Stimulated activated CD8-positive, alpha-beta memory T cell treated with anti-CD3 and anti-CD28 coated beads, Interleukin-2, amount 100 ng/mL, for 48 hours (primary cell): ENCODE measurements around the gene SPIN1.
"Not testable (repeated sequence)": the region's sequence is repeated elsewhere in the genome, so short reads cannot be mapped to it uniquely, and the experiment has no call there.

ENCODE experiments used
- DNase-seq, 2 donors: peaks; one replicate each; pipeline ENCODE4 v3.0.0-alpha.2; 2020; ENCODE audit warnings: low read depth in 2 of 2

Gene SPIN1

DNA sequence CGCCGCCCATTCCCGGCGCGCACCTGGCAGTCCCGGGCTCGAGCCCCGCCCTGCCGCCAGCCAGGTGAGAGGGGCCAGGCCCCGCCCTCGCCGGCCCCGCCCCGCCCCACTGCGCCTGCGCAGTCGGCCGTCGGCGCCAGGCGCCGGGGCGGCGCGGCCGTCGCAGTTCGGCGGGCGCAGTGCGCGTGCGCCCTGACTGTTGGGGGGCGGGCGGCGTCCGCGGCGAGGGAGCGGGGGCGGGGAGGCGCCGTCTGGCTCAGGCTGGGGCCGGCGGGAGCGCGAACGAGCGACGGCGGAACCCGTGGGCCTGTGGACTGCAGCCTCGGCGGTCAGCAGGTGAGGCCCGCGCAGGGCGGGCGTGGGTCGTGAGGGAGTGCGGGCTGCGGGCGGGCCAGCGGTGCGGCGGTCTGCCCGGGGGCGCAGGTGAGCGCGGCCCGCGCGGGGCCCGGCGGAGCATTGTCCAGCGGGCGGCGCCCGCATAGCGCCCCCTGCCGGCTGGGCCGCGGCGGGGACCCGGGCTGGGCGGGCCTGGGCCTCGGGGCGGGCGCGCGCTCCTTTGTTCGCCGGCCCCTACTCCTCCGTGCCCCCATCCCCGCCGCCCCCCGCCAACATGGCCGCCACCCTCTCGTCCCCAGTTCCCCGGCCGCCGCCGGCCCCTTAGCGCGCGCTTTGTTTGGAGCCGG lies at the start of gene SPIN1:
TSS of gene SPIN1 (plus strand) at position 242 of the 683 bp plus-strand sequence. CDS start 38,096 bp downstream, outside the sequence.
- DNase-seq: peak; percentile 74 to 84

GRCh38 chr9:88339317-88339716 lies 48.9 kb upstream of the SPIN1 start:
- DNase-seq: no peak

GRCh38 chr9:88342246-88342645 lies 46.0 kb upstream of the SPIN1 start:
- DNase-seq: no peak

- no peak for DNase-seq
Measured at GRCh38 chr9:88344013-88344412, 44.2 kb upstream of the SPIN1 start.

GRCh38 chr9:88350354-88350753 lies 37.9 kb upstream of the SPIN1 start:
- DNase-seq: not testable (repeated sequence)

GRCh38 chr9:88355166-88355565 lies 33.1 kb upstream of the SPIN1 start:
- no peak for DNase-seq

GRCh38 chr9:88357250-88357649 lies 31.0 kb upstream of the SPIN1 start:
- not testable (repeated sequence) for DNase-seq

DNA sequence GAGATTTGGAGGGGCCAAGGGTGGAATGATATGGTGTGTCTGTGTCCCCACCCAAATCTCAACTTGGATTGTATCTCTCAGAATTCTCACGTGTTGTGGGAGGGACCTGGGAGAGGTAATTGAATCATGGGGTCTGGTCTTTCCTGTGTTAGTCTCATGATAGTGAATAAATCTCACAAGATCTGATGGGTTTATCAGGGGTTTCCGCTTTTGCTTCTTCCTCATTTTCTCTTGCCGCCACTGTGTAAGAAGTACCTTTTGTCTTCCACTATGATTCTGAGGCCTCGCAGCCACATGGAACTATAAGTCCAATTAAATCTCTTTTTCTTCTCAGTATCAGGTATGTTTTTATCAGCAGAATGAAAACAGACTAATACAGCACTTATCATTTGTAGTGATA lies 29.5 kb upstream of the SPIN1 start:
- no peak for DNase-seq

DNA sequence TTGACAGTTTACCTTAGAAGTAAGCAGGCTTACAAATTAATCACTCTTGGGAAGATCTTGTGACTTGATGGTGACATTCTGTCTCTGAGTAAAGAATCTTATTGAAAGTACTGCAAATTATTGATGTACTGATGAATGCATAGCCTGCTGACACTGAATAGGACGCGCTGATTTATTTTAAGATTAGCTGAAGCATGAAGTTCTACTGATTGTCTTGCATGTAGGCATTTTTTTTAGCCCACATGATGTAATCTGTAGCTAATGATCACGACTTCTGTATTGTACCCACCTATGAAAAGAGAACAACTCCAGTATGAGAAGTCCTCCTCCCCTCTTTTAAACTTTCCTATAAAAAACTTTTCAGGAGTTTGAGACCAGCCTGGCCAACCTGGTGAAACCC lies 28.3 kb upstream of the SPIN1 start:
- no peak for DNase-seq

DNA sequence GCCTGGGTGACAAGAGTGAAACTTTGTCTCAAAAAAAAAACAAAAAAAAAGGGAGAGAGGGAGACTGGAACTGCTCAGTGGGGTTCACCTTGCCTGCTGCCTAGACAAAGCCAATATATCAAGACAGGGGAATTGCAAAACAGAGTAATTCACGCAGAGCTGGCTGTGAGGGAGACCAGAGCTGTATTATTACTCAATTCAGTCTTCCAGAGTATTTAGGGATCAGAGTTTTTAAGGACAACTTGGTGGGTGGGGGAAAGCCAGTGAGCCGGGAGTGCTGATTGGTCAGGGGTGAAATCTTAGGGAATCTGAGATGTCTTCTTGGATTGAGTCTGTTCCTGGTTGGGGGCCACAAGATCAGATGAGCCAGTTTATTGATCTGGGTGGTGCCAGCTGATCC lies 25.6 kb upstream of the SPIN1 start:
- DNase-seq: no peak

DNA sequence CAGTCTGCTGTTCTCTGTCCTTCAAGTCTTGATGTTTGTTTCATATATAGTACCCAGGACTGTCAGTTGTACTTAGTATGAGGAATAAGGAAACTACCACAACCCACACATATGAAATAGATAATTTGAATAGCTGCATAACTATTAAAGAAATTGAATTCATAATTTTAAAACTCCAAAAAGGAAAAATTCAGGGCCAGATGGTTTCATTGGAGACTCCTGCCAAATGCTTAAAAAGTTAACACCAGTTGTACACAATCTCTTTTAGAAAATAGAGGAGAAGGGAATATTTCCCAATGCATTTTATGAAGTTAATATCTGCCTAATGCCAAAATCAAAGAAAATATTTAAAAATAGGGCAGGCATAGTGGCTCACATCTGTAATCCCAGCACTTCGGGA lies 24.6 kb upstream of the SPIN1 start:
- DNase-seq: no peak

- no peak for DNase-seq
Measured at GRCh38 chr9:88364706-88365105, 23.5 kb upstream of the SPIN1 start.

DNA sequence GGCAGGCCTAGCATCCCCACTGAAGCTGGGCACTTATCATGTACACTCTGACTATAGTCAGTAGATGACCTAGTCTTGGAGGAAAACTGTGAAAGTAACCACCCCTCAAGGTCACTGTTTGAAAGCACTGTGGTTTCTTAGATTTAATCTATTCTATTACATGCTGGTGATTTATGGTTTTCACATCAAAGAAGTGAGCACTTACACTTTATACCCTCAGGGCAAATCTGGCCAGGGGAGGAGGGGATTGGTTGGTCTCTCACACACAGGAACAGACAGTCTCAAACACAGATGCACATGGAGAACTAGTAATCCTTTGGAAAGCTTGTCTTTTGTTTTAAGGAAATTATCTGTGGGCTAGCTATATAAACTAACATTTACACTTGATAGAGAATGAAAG lies 17.9 kb upstream of the SPIN1 start:
- no peak for DNase-seq

DNA sequence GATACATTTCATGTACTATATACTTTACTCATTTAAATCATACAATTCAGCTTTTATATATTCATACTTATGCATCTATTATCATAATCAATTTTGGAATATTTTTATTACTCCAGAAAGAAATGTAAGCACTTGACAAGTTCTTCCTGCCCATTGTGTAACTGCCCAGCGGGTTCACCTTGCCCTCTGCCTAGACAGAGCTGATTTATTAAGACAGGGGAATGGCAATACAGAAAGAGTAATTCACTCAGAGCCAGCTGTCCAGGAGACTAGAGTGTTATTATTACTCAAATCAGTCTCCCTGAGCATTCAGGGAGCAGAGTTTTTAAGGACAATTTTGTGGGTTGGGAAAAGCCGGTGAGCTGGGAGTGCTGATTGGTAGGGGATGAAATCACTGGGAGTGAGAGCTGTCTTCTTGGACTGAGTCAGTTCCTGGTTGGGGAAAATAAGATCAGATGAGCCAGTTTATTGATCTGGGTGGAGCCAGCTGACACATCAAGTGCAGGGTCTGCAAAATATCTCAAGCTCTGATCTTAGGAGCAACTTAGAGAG lies 16.1 kb upstream of the SPIN1 start:
- no peak for DNase-seq

DNA sequence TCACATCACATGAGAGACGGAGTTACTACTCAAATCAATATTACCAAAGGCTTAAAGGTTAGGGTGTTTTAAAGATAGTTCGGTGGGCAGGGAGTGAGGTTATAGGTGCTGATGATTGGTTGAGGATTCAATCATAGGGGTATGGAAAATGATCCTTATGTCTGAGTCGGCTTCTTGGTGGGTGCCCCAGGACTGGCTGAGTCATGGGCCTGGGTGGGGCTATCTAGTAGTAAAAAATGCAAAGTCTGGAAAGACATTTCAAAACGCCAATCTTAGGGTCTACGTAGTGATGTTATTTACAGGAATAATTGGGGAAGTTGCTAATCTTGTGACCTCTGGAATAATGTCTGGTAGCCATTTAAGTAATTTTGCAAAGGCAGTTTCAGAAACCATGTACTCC lies 15.2 kb upstream of the SPIN1 start:
- DNase-seq: no peak

DNA sequence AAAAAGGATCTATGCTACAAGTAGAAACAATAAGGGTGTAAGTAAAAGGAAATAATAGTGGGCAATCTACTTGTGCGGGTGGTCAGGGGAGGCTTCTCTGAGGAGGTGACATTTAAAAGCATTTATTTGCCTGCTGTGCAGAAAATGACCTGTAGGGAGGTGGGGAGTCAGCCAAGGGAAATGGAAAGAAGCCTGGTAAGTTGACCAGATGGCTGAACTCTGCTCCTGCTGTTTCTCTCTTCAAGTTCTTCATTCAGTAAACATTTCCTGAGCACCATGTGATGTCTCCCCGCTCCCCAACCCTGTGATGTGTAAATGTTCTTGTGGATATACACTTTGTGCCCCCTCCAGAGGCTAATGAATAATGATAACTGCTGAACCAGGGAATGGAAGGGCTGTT lies 9.9 kb upstream of the SPIN1 start:
- no peak for DNase-seq

GRCh38 chr9:88379352-88379751 lies 8.9 kb upstream of the SPIN1 start:
- DNase-seq: no peak

GRCh38 chr9:88380118-88380517 lies 8.1 kb upstream of the SPIN1 start:
- no peak for DNase-seq

DNA sequence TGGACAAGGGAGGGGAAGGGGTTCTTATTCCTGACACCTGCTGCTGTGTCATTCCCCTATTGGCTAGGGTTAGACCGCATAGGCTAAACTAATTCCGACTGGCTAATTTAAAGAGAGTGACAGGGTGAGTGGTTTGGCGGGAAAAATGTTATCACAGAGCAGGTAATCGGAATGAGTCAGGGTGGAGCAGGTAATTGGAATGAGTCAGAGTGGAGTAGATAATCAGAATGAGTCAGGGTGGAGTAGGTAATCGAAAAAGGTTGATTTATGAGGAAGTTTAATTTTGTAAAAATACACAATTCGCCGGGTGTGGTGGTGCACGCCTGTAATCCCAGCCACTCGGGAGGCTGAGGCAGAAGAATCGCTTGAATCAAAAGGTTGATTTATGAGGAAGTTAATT lies 6.9 kb upstream of the SPIN1 start:
- not testable (repeated sequence) for DNase-seq

- no peak for DNase-seq
Measured at GRCh38 chr9:88383176-88383575, 5.1 kb upstream of the SPIN1 start.

- DNase-seq: not testable (repeated sequence)
Measured at GRCh38 chr9:88386137-88386536, 2.1 kb upstream of the SPIN1 start.

- DNase-seq: no peak
Measured at GRCh38 chr9:88387036-88387551, 1.1 kb upstream of the SPIN1 start.

GRCh38 chr9:88387552-88388202 lies 567 bp upstream of the SPIN1 start:
- DNase-seq: no peak
